Activated naive CD8-positive, alpha-beta T cell (primary cell): Measurements from ENCODE around the gene FBXW10B.
"Not testable (repeated sequence)": the region's sequence is repeated elsewhere in the genome, so short reads cannot be mapped to it uniquely, and the experiment has no call there.

Experiments used
- H3K27ac Mint-ChIP-seq: one replicate; pipeline ENCODE4 v1.8.0; 2021; ENCODE audit warnings: mixed read lengths
- H3K27me3 Mint-ChIP-seq: one replicate; pipeline ENCODE4 v1.8.0; 2021; ENCODE audit warnings: mixed read lengths
- H3K36me3 Mint-ChIP-seq: one replicate; pipeline ENCODE4 v1.8.0; 2021; ENCODE audit warnings: mixed read lengths
- H3K4me1 Mint-ChIP-seq: one replicate; pipeline ENCODE4 v1.8.0; 2021; ENCODE audit warnings: low read depth, mixed read lengths
- H3K4me3 Mint-ChIP-seq: one replicate; pipeline ENCODE4 v1.8.0; 2021; ENCODE audit warnings: mild to moderate bottlenecking, mixed read lengths
- H3K9me3 Mint-ChIP-seq: one replicate; pipeline ENCODE4 v1.8.0; 2021; ENCODE audit warnings: low read depth, mixed read lengths

Gene FBXW10B

GRCh38 chr17:15649861-15650421, 30.4 kb upstream of the FBXW10B start:
- Mint-ChIP-seq H3K27ac (no peak overlapping the region), H3K4me3 (no peak overlapping the region), H3K27me3 (no peaks in the 10 kb centered on the region), H3K9me3 (no peaks in the 10 kb centered on the region), H3K4me1 (peaks cover 18% of the 10 kb centered on the region), H3K36me3 (peaks cover 9% of the 10 kb centered on the region)

DNA sequence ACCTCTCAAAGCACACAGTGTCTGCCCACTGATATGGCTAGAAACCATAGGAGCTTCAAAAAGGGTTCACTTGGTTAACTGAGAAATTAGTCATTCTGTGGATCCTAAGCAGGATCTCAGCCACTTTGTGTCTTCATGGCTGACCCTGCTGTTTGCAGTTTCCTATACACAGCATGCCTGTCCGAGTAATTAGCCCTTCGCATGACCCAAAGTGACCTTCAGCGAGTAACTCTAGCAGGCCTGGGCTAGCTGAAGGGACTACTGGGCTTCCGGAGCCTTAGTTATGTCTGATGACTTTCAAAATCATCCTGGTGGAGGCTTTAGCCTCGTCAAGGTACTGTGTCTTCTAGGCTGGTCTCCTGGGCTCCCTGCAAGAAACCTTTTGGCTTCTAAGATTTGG, 28.9 kb upstream of the FBXW10B start:
- H3K27me3 Mint-ChIP-seq = no peaks in the 10 kb centered on the region
- H3K9me3 Mint-ChIP-seq = no peaks in the 10 kb centered on the region
- H3K4me1 Mint-ChIP-seq = peaks cover 18% of the 10 kb centered on the region
- no peak overlapping the region for H3K4me3 Mint-ChIP-seq
- peaks cover 2% of the 10 kb centered on the region for H3K36me3 Mint-ChIP-seq
- no peak overlapping the region for H3K27ac Mint-ChIP-seq

DNA sequence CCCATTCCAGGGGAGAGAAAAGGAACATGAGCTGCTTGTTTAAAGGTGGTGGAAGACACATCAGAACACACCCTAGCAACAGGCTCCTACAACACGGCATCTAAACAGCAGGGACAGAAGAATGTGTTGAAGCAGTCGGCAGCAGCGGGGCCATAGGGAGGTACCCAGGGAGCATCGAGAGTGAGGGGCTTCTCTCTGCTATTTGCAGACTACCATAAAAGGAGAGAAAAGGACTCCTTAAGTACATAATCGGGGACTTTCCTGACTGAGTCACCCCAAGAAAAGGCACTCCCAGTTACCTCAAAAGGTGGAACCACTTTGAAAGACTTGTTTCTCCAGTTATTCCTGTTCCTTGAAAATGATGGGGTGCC, 26.4 kb upstream of the FBXW10B start:
- not testable (repeated sequence) for H3K9me3 Mint-ChIP-seq, H3K27me3 Mint-ChIP-seq, H3K36me3 Mint-ChIP-seq, H3K4me3 Mint-ChIP-seq, H3K4me1 Mint-ChIP-seq
- H3K27ac Mint-ChIP-seq = peak overlapping the region; percentile 75

GRCh38 chr17:15645099-15645941, 25.8 kb upstream of the FBXW10B start:
- not testable (repeated sequence) for H3K36me3 Mint-ChIP-seq, H3K4me1 Mint-ChIP-seq, H3K4me3 Mint-ChIP-seq, H3K27ac Mint-ChIP-seq, H3K27me3 Mint-ChIP-seq, H3K9me3 Mint-ChIP-seq

DNA sequence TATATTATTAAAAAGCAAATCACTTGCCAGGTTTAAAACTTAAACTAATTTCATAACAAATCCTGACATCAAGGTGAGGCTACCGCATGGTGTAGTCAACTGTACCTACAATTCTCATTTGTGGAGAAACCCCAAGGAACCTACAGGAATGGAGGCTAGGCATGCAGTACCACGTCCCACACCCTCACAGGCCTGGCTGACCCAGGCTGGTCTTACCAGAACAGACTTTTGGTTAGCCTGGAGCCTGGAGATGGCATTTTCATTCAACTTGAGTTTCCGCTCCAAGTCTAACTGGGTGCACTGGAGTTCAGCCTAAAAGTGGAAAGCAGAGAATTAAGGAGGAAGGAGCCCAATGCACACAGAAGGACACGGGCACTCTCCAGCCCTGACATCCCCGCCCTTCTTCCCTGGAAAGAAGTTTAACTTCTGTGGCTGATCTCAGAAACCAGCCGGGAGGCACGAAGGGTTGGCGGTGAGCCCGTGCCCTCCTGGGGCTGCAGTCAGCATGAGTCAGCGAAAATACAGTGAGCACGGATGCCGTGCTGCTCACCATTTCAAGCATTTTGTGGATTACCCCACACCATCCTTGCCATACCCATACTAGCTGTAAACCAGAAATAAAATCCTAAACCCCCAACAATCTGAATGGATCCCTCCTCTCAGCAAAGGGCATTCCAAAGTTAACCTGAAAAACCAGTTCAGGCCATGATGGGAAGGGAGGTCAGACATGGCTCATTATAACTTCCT, 23.2 kb upstream of the FBXW10B start:
- H3K4me1 Mint-ChIP-seq, H3K27ac Mint-ChIP-seq, H3K4me3 Mint-ChIP-seq, H3K27me3 Mint-ChIP-seq, H3K36me3 Mint-ChIP-seq, H3K9me3 Mint-ChIP-seq: not testable (repeated sequence)

DNA sequence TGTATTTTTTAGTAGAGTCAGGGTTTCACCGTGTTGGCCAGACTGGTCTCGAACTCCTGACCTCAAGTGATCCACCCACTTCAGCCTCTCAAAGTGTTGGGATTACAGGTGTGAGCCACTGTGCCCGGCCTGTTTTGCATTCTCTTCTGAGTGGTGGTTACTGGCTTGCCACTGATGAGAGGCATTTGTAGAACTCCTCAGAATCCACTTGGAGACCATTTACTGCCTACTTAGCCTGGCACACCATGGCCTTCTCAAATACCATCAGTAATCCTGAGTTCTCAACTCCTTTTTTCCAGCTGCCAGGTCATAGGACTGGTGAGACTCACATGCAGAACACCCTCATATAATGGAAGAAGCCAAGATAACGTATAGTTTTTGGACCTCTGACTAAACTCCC, 22.5 kb upstream of the FBXW10B start:
- H3K36me3 Mint-ChIP-seq, H3K4me1 Mint-ChIP-seq, H3K27me3 Mint-ChIP-seq, H3K9me3 Mint-ChIP-seq, H3K4me3 Mint-ChIP-seq, H3K27ac Mint-ChIP-seq: not testable (repeated sequence)

GRCh38 chr17:15630930-15631453, 11.5 kb upstream of the FBXW10B start:
- H3K27me3 Mint-ChIP-seq, H3K4me1 Mint-ChIP-seq, H3K4me3 Mint-ChIP-seq, H3K27ac Mint-ChIP-seq, H3K9me3 Mint-ChIP-seq: not testable (repeated sequence)
- H3K36me3 Mint-ChIP-seq = peaks cover 10% of the 10 kb centered on the region

- H3K9me3 Mint-ChIP-seq, H3K4me3 Mint-ChIP-seq, H3K27ac Mint-ChIP-seq, H3K4me1 Mint-ChIP-seq, H3K27me3 Mint-ChIP-seq: not testable (repeated sequence)
- peaks cover 10% of the 10 kb centered on the region for H3K36me3 Mint-ChIP-seq
Measured at GRCh38 chr17:15629991-15630390, 10.5 kb upstream of the FBXW10B start.

GRCh38 chr17:15623661-15624209, 4.2 kb upstream of the FBXW10B start:
- not testable (repeated sequence) for H3K4me1 Mint-ChIP-seq, H3K27ac Mint-ChIP-seq, H3K27me3 Mint-ChIP-seq, H3K36me3 Mint-ChIP-seq, H3K9me3 Mint-ChIP-seq, H3K4me3 Mint-ChIP-seq

DNA sequence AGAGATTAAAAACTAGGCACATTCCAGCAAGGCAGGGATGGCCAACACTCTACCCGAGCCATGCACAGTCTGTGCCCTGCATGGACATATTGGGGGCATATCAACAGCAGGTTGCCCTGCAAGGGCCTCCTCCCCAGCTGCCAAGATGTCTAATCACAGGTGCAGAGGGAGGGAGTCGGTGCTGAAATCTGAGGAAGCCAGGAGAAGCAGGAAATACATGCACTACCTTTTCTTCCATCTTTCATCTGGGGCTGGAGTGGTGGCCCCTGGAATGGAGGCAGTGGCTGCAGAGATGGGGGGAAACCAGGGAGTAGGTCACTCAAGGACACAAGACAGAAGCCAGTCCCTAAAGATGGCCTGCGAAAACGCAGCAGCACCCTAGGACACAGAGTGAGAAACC, 3.8 kb upstream of the FBXW10B start:
- not testable (repeated sequence) for H3K4me3 Mint-ChIP-seq, H3K27ac Mint-ChIP-seq, H3K4me1 Mint-ChIP-seq, H3K9me3 Mint-ChIP-seq, H3K27me3 Mint-ChIP-seq, H3K36me3 Mint-ChIP-seq

- H3K36me3 Mint-ChIP-seq, H3K4me3 Mint-ChIP-seq, H3K9me3 Mint-ChIP-seq, H3K27me3 Mint-ChIP-seq, H3K4me1 Mint-ChIP-seq, H3K27ac Mint-ChIP-seq: not testable (repeated sequence)
Measured at GRCh38 chr17:15622124-15622523, 2.6 kb upstream of the FBXW10B start.

GRCh38 chr17:15616828-15617227, 2.7 kb downstream of the FBXW10B start:
- H3K4me1 Mint-ChIP-seq, H3K27ac Mint-ChIP-seq, H3K36me3 Mint-ChIP-seq, H3K9me3 Mint-ChIP-seq, H3K4me3 Mint-ChIP-seq, H3K27me3 Mint-ChIP-seq: not testable (repeated sequence)

GRCh38 chr17:15615850-15616249, 3.7 kb downstream of the FBXW10B start:
- not testable (repeated sequence) for H3K27me3 Mint-ChIP-seq, H3K36me3 Mint-ChIP-seq, H3K4me3 Mint-ChIP-seq, H3K9me3 Mint-ChIP-seq, H3K27ac Mint-ChIP-seq, H3K4me1 Mint-ChIP-seq

DNA sequence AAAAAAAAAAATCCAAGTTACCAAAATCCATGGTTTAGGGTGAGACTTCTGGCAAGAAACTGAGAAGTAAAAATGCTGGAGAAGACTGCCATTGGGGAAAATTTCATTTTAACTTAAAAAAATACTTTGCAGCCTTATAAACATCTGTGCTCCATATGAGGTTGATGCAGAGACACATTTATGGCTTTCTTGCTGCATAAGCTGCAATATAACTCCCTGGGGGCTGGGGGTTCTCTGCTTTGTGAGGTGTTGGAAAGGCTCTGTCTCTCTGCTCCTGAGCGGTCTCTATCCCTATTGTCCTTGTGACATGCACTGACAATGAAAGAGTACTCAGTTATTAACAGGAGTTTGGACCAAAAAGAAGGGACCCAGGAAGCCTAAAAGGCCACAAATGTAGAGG, 6.4 kb downstream of the FBXW10B start:
- not testable (repeated sequence) for H3K4me3 Mint-ChIP-seq, H3K9me3 Mint-ChIP-seq, H3K27ac Mint-ChIP-seq, H3K4me1 Mint-ChIP-seq, H3K36me3 Mint-ChIP-seq, H3K27me3 Mint-ChIP-seq

GRCh38 chr17:15592960-15593359, 26.5 kb downstream of the FBXW10B start:
- not testable (repeated sequence) for H3K4me3 Mint-ChIP-seq, H3K9me3 Mint-ChIP-seq, H3K27me3 Mint-ChIP-seq, H3K36me3 Mint-ChIP-seq, H3K27ac Mint-ChIP-seq
- peaks cover 23% of the 10 kb centered on the region for H3K4me1 Mint-ChIP-seq
